ENCODE data around the gene GLUD1. TPM values are rescaled to one million over a fixed set of nuclear protein-coding genes. Genes with fewer than 3 reads are reported as not detected.
"Not testable (repeated sequence)": the region's sequence is repeated elsewhere in the genome, so short reads cannot be mapped to it uniquely, and the experiment has no call there.

The GLUD1 gene
- total and polyA plus RNA-seq, 2 experiments from 2014 or later: 81.8 to 193 TPM

- no peaks in the 10 kb centered on the region for H3K27me3 ChIP-seq
- peak overlapping the region; percentile 63 for H3K4me3 ChIP-seq
- H3K36me3 ChIP-seq: no peaks in the 10 kb centered on the region
- no peaks in the 10 kb centered on the region for H3K9me3 ChIP-seq (ENCODE audit: low read depth)
- peaks cover 14% of the 10 kb centered on the region for H3K4me1 ChIP-seq (ENCODE audit: low read depth)
- peak; percentile 20 to 42 for DNase-seq (ENCODE audit: low read depth in 1 of 2, low spot score in 1 of 2)
- no peak for TF ChIP-seq CTCF (IDR thresholded peaks at IDR 0.05; ENCODE audit: low read depth, low read length)
- no peak overlapping the region for H3K27ac ChIP-seq
Measured at GRCh38 chr10:87092861-87093631, 1.6 kb downstream of the GLUD1 start.

GRCh38 chr10:87092376-87092860 is 2.2 kb downstream of the GLUD1 start:
- peak in 1 of 2 donors; percentile 55 for DNase-seq (ENCODE audit: low read depth in 1 of 2, low spot score in 1 of 2)
- Histone ChIP-seq H3K4me3 (peak overlapping the region; percentile 63), H3K36me3 (no peaks in the 10 kb centered on the region), H3K27me3 (no peaks in the 10 kb centered on the region), H3K27ac (no peak overlapping the region), H3K4me1 (ENCODE audit: low read depth) (peaks cover 14% of the 10 kb centered on the region), H3K9me3 (ENCODE audit: low read depth) (no peaks in the 10 kb centered on the region)
- no peak for TF ChIP-seq CTCF (IDR thresholded peaks at IDR 0.05; ENCODE audit: low read depth, low read length)

- Histone ChIP-seq H3K9me3 (ENCODE audit: low read depth) (no peaks in the 10 kb centered on the region), H3K27ac (no peak overlapping the region), H3K4me3 (no peak overlapping the region), H3K4me1 (ENCODE audit: low read depth) (peaks cover 14% of the 10 kb centered on the region), H3K36me3 (no peaks in the 10 kb centered on the region), H3K27me3 (no peaks in the 10 kb centered on the region)
- no peak for TF ChIP-seq CTCF (IDR thresholded peaks at IDR 0.05; ENCODE audit: low read depth, low read length)
- DNase-seq (ENCODE audit: low read depth in 1 of 2, low spot score in 1 of 2): no peak
Measured at GRCh38 chr10:87090779-87091178, 3.9 kb downstream of the GLUD1 start.

GRCh38 chr10:87089746-87090145 is 4.9 kb downstream of the GLUD1 start:
- H3K36me3 ChIP-seq: no peaks in the 10 kb centered on the region
- H3K4me1 ChIP-seq (ENCODE audit: low read depth): peaks cover 14% of the 10 kb centered on the region
- no peak for TF ChIP-seq CTCF (IDR thresholded peaks at IDR 0.05; ENCODE audit: low read depth, low read length)
- DNase-seq (ENCODE audit: low read depth in 1 of 2, low spot score in 1 of 2): no peak
- H3K9me3 ChIP-seq (ENCODE audit: low read depth): no peaks in the 10 kb centered on the region
- no peak overlapping the region for H3K27ac ChIP-seq
- no peaks in the 10 kb centered on the region for H3K27me3 ChIP-seq
- H3K4me3 ChIP-seq: no peak overlapping the region

GRCh38 chr10:87085537-87085936 is 9.1 kb downstream of the GLUD1 start:
- no peaks in the 10 kb centered on the region for H3K36me3 ChIP-seq
- no peak overlapping the region for H3K4me3 ChIP-seq
- no peak overlapping the region for H3K27ac ChIP-seq
- no peaks in the 10 kb centered on the region for H3K27me3 ChIP-seq
- TF ChIP-seq CTCF (IDR thresholded peaks at IDR 0.05; ENCODE audit: low read depth, low read length): no peak
- peaks cover 11% of the 10 kb centered on the region for H3K4me1 ChIP-seq (ENCODE audit: low read depth)
- no peak for DNase-seq (ENCODE audit: low read depth in 1 of 2, low spot score in 1 of 2)
- H3K9me3 ChIP-seq (ENCODE audit: low read depth): no peaks in the 10 kb centered on the region

- not testable (repeated sequence) for H3K4me1 ChIP-seq (ENCODE audit: low read depth); H3K27ac ChIP-seq; H3K36me3 ChIP-seq; H3K4me3 ChIP-seq; H3K27me3 ChIP-seq; H3K9me3 ChIP-seq (ENCODE audit: low read depth)
- DNase-seq (ENCODE audit: low read depth in 1 of 2, low spot score in 1 of 2): peak in 1 of 2 donors; percentile 56
Measured at GRCh38 chr10:87084291-87084782, 10.3 kb downstream of the GLUD1 start.

- H3K27me3 ChIP-seq; H3K9me3 ChIP-seq (ENCODE audit: low read depth); H3K36me3 ChIP-seq; H3K4me1 ChIP-seq (ENCODE audit: low read depth); H3K27ac ChIP-seq; H3K4me3 ChIP-seq: not testable (repeated sequence)
- peak in 1 of 2 donors; percentile 65 for DNase-seq (ENCODE audit: low read depth in 1 of 2, low spot score in 1 of 2)
Measured at GRCh38 chr10:87083576-87084290, 10.9 kb downstream of the GLUD1 start.

- H3K4me1 ChIP-seq (ENCODE audit: low read depth); H3K27me3 ChIP-seq; H3K9me3 ChIP-seq (ENCODE audit: low read depth); H3K4me3 ChIP-seq; H3K36me3 ChIP-seq: not testable (repeated sequence)
- DNase-seq (ENCODE audit: low read depth in 1 of 2, low spot score in 1 of 2): peak in 1 of 2 donors; percentile 55
- H3K27ac ChIP-seq: peak overlapping the region; percentile 60
Measured at GRCh38 chr10:87082219-87082618, 12.4 kb downstream of the GLUD1 start.
